H1 (cell line): Measurements from ENCODE around the gene QSER1. TPM values are rescaled to one million over a fixed set of nuclear protein-coding genes. Genes with fewer than 3 reads are reported as not detected.

Source experiments
- CTCF ChIA-PET: fragments of 300-600 bp; sonication (Branson Sonifier 250); formaldehyde crosslinking; loops from one replicate; lab custom pipeline; 2021; ENCODE audit not compliant: partially characterized antibody; lab: Charles Lee
- POLR2A ChIA-PET: fragments of 300-600 bp; sonication (Branson Sonifier 250); formaldehyde crosslinking; loops from one replicate; lab custom pipeline; 2021; ENCODE audit warnings: inconsistent platforms; ENCODE audit not compliant: partially characterized antibody; lab: Charles Lee
- DNase-seq, 2 experiments: peaks; one replicate each; pipeline versions ENCODE4 v3.0.0 to v3.0.0-alpha.2; 2010 to 2022; ENCODE audit warnings: low spot score in 2 of 2, low read depth in 1 of 2, mixed read lengths in 1 of 2
- FAIRE-seq: peaks from 2 replicates; lab custom pipeline; 2011; peaks lifted over from hg19 to GRCh38; lab: Jason Lieb, UNC
- H2AFZ ChIP-seq: 2 replicates; pipeline ENCODE4 v1.8.1; 2012; ENCODE audit warnings: low read length, inconsistent platforms
- H2AK5ac ChIP-seq: 2 replicates; pipeline ENCODE4 v1.6.1; 2013; ENCODE audit warnings: low read depth, low read length
- H2BK120ac ChIP-seq: replicated peaks from 2 replicates; pipeline ENCODE3; 2013; ENCODE audit warnings: low read depth, low read length, inconsistent platforms
- H2BK12ac ChIP-seq: 2 replicates; pipeline ENCODE4 v1.6.1; 2013; ENCODE audit warnings: low read depth, low read length
- H2BK15ac ChIP-seq: 2 replicates; pipeline ENCODE4 v1.6.1; 2013; ENCODE audit warnings: low read length
- H2BK20ac ChIP-seq: 2 replicates; pipeline ENCODE4 v1.6.1; 2013; ENCODE audit warnings: low read length
- H2BK5ac ChIP-seq: 2 replicates; pipeline ENCODE4 v1.6.1; 2013; ENCODE audit warnings: low read depth, low read length
- H3K14ac ChIP-seq: 2 replicates; pipeline ENCODE4 v1.6.1; 2013; ENCODE audit warnings: inconsistent platforms; ENCODE audit not compliant: insufficient read length
- H3K18ac ChIP-seq: 2 replicates; pipeline ENCODE4 v1.6.1; 2013; ENCODE audit warnings: low read length; ENCODE audit errors: extremely low read depth
- H3K23ac ChIP-seq: 2 replicates; pipeline ENCODE4 v1.6.1; 2013; ENCODE audit warnings: inconsistent platforms; ENCODE audit not compliant: insufficient read length
- H3K23me2 ChIP-seq: 2 replicates; pipeline ENCODE4 v1.6.1; 2013; ENCODE audit warnings: low read depth, low read length
- H3K27ac ChIP-seq: 2 replicates; pipeline ENCODE4 v1.6.1; 2011; ENCODE audit warnings: low read depth, low read length, inconsistent platforms
- H3K27me3 ChIP-seq, 4 experiments: replicated peaks in 1 of 4; 1 replicate in 1 of 4; 2 replicates in 3 of 4; pipeline versions ENCODE4 v1.6.1 to v1.8.1; 2011 to 2013; ENCODE audit warnings: low read length in 3 of 4, mild to moderate bottlenecking in 3 of 4, inconsistent platforms in 2 of 4, mixed read lengths in 2 of 4, moderate library complexity in 1 of 4; ENCODE audit not compliant: control insufficient read depth in 3 of 4, insufficient read depth in 3 of 4; ENCODE audit errors: extremely low read depth in 1 of 4
- H3K36me3 ChIP-seq, 4 experiments: 2 replicates each; pipeline versions ENCODE4 v1.6.1 to v1.8.1; 2011 to 2013; ENCODE audit warnings: mild to moderate bottlenecking in 4 of 4, low read length in 3 of 4, moderate library complexity in 2 of 4, control low read depth in 1 of 4, inconsistent platforms in 1 of 4; ENCODE audit not compliant: insufficient read depth in 4 of 4, control insufficient read depth in 2 of 4
- H3K4ac ChIP-seq: replicated peaks from 2 replicates; pipeline ENCODE3; 2013; ENCODE audit warnings: low read length, low read depth, mixed read lengths, inconsistent platforms; ENCODE audit not compliant: insufficient read length
- H3K4me1 ChIP-seq, 4 experiments: replicated peaks in 1 of 4; 1 replicate in 1 of 4; 2 replicates in 3 of 4; pipeline versions ENCODE4 v1.6.1 to v1.8.1; 2011 to 2013; ENCODE audit warnings: low read length in 3 of 4, inconsistent platforms in 2 of 4, mixed read lengths in 1 of 4; ENCODE audit not compliant: insufficient read depth in 4 of 4, control insufficient read depth in 3 of 4
- H3K4me2 ChIP-seq, 2 experiments: 2 replicates each; pipeline versions ENCODE4 v1.6.1 to v1.8.1; 2011 to 2013; ENCODE audit warnings: low read depth in 2 of 2, low read length in 2 of 2, control low read depth in 1 of 2, inconsistent platforms in 1 of 2, mild to moderate bottlenecking in 1 of 2; ENCODE audit not compliant: insufficient read depth in 1 of 2
- H3K4me3 ChIP-seq, 4 experiments: fragments of 200-600, 300-600 bp in 1 of 4; sonication (generic), shearing (Covaris generic), sonication (Bioruptor Twin) in 1 of 4; 2 replicates each; pipeline versions ENCODE4 v1.5.1 to v1.8.1; 2011 to 2016; ENCODE audit warnings: low read length in 4 of 4, low read depth in 3 of 4, control low read depth in 2 of 4, inconsistent platforms in 2 of 4, mild to moderate bottlenecking in 2 of 4, mixed read lengths in 1 of 4, moderate library complexity in 1 of 4; ENCODE audit not compliant: insufficient read depth in 2 of 4; ENCODE audit errors: extremely low read depth in 1 of 4
- H3K56ac ChIP-seq: replicated peaks from 2 replicates; pipeline ENCODE3; 2013; ENCODE audit warnings: low read depth, mild to moderate bottlenecking, mixed read lengths, low read length, inconsistent platforms; ENCODE audit not compliant: insufficient read length
- H3K79me1 ChIP-seq: 2 replicates; pipeline ENCODE4 v1.6.1; 2013; ENCODE audit warnings: low read depth, low read length, control low read depth
- H3K79me2 ChIP-seq, 2 experiments: 2 replicates each; pipeline versions ENCODE4 v1.6.1 to v1.8.1; 2012 to 2013; ENCODE audit warnings: low read length in 2 of 2, mild to moderate bottlenecking in 2 of 2, inconsistent platforms in 1 of 2; ENCODE audit not compliant: insufficient read depth in 2 of 2, control insufficient read depth in 1 of 2
- H3K9ac ChIP-seq, 4 experiments: replicated peaks in 1 of 4; 1 replicate in 1 of 4; 2 replicates in 3 of 4; pipeline versions ENCODE4 v1.6.1 to v1.8.1; 2011 to 2013; ENCODE audit warnings: low read depth in 3 of 4, low read length in 3 of 4, control low read depth in 2 of 4, mild to moderate bottlenecking in 2 of 4, moderate library complexity in 2 of 4, inconsistent platforms in 1 of 4; ENCODE audit errors: extremely low read depth in 1 of 4
- H3K9me3 ChIP-seq, 2 experiments: 2 replicates each; pipeline versions ENCODE4 v1.6.1 to v1.8.1; 2012 to 2013; ENCODE audit warnings: mild to moderate bottlenecking in 2 of 2, moderate library complexity in 2 of 2, control low read depth in 1 of 2, inconsistent platforms in 1 of 2, low read depth in 1 of 2, low read length in 1 of 2, mixed read lengths in 1 of 2; ENCODE audit not compliant: insufficient read depth in 2 of 2
- H4K20me1 ChIP-seq, 2 experiments: replicated peaks in 1 of 2; 2 replicates each; pipeline versions ENCODE3 to v1.8.1; 2011 to 2013; ENCODE audit warnings: inconsistent platforms in 2 of 2, low read length in 2 of 2, mild to moderate bottlenecking in 1 of 2; ENCODE audit not compliant: insufficient read depth in 2 of 2, control insufficient read depth in 1 of 2
- H4K5ac ChIP-seq: 2 replicates; pipeline ENCODE4 v1.6.1; 2013; ENCODE audit warnings: low read length, low read depth, mixed read lengths, inconsistent platforms; ENCODE audit not compliant: insufficient read length
- H4K8ac ChIP-seq: 2 replicates; pipeline ENCODE4 v1.8.0; 2013; ENCODE audit warnings: mild to moderate bottlenecking, moderate library complexity, low read length, inconsistent platforms; ENCODE audit not compliant: insufficient read depth; ENCODE audit errors: extremely low read depth
- H4K91ac ChIP-seq: replicated peaks from 2 replicates; pipeline ENCODE3; 2013; ENCODE audit warnings: low read length, mixed read lengths, inconsistent platforms; ENCODE audit not compliant: insufficient read length
- CHD2 ChIP-seq: IDR thresholded peaks from 2 replicates; pipeline ENCODE4 v1.6.1; 2012; ENCODE audit warnings: low read length, improper control_type of control experiment
- PHF8 ChIP-seq: fragments of 200-600 bp; sonication (generic); conservative IDR thresholded peaks from 2 replicates; pipeline ENCODE4 v1.7.1; 2012; ENCODE audit warnings: low read depth, mild to moderate bottlenecking, inconsistent platforms, low read length, moderate library complexity
- POU5F1 ChIP-seq: IDR thresholded peaks from 2 replicates; pipeline ENCODE4 v1.6.1; 2011; ENCODE audit warnings: low read depth, mild to moderate bottlenecking, low read length, moderate library complexity
- RBBP5 ChIP-seq: IDR thresholded peaks from 2 replicates; pipeline ENCODE4 v1.7.1; 2012; ENCODE audit warnings: low read depth, mild to moderate bottlenecking, inconsistent platforms, low read length, moderate library complexity, borderline replicate concordance
- TAF1 ChIP-seq: IDR thresholded peaks from 2 replicates; pipeline ENCODE4 v1.6.1; 2011; ENCODE audit warnings: mild to moderate bottlenecking, low read depth, low read length
- TCF12 ChIP-seq: IDR thresholded peaks from 2 replicates; pipeline ENCODE4 v1.6.1; 2011; ENCODE audit warnings: low read depth, mild to moderate bottlenecking, low read length
- TEAD4 ChIP-seq: IDR thresholded peaks from 2 replicates; pipeline ENCODE4 v1.6.1; 2012; ENCODE audit warnings: low read depth, low read length, inconsistent platforms, mixed read lengths
- WGBS, 2 experiments: shearing (Covaris generic) in 1 of 2; methylation state at CpG; one replicate each; pipeline versions ENCODE4 v1.1.6 to v1.1.7; 2013 to 2015; ENCODE audit warnings: low lambda C conversion rate in 2 of 2, mixed read lengths in 2 of 2, inconsistent platforms in 1 of 2, low coverage in 1 of 2, missing lambda C conversion rate in 1 of 2; ENCODE audit not compliant: insufficient replicate concordance in 2 of 2, insufficient coverage in 1 of 2, insufficient read length in 1 of 2; ENCODE audit errors: extremely low coverage in 1 of 2, missing lambda C conversion rate in 1 of 2; 5-methylcytosine and 5-hydroxymethylcytosine counted together
- polyA plus RNA-seq, 7 experiments: library from polyadenylated mRNA; depleted of rRNA in 3 of 7; stranded (reverse) in 5 of 7; unstranded in 2 of 7; fragments of >200 nt in 5 of 7; fragments of 200-250 nt in 2 of 7; gene quantifications; 1 replicate in 5 of 7; 2 replicates in 1 of 7; 4 replicates in 1 of 7; pipeline versions ENCODE4 v1.2.1 to v1.2.3, GENCODE V29; 2011 to 2013; ENCODE audit warnings: missing spikeins in 2 of 7, mixed read lengths in 2 of 7
- total RNA-seq: library from RNA; stranded (reverse); fragmentation: NEBNext Ultra II Directional; extraction: Animal tissue kit (Norgen Biotek cat#: 25700); gene quantifications from 2 replicates; pipeline ENCODE4 v1.2.1, GENCODE V29; 2021
- TF ChIP-seq, protein P1 (sequence below): IDR thresholded peaks from 2 replicates; pipeline ENCODE4 v1.6.1; 2011; ENCODE audit warnings: low read depth, mild to moderate bottlenecking, low read length; ENCODE audit not compliant: insufficient read depth
- TF ChIP-seq, protein P2 (sequence below): IDR thresholded peaks from 2 replicates; pipeline ENCODE4 v1.6.1; 2011; ENCODE audit warnings: low read length, improper control_type of control experiment

Gene QSER1
- total and polyA plus RNA-seq, 2 of the 8 experiments (the other 6 are each of a cell fraction or from before 2014, with no cell fraction given): 29.3 to 117 TPM

DNA sequence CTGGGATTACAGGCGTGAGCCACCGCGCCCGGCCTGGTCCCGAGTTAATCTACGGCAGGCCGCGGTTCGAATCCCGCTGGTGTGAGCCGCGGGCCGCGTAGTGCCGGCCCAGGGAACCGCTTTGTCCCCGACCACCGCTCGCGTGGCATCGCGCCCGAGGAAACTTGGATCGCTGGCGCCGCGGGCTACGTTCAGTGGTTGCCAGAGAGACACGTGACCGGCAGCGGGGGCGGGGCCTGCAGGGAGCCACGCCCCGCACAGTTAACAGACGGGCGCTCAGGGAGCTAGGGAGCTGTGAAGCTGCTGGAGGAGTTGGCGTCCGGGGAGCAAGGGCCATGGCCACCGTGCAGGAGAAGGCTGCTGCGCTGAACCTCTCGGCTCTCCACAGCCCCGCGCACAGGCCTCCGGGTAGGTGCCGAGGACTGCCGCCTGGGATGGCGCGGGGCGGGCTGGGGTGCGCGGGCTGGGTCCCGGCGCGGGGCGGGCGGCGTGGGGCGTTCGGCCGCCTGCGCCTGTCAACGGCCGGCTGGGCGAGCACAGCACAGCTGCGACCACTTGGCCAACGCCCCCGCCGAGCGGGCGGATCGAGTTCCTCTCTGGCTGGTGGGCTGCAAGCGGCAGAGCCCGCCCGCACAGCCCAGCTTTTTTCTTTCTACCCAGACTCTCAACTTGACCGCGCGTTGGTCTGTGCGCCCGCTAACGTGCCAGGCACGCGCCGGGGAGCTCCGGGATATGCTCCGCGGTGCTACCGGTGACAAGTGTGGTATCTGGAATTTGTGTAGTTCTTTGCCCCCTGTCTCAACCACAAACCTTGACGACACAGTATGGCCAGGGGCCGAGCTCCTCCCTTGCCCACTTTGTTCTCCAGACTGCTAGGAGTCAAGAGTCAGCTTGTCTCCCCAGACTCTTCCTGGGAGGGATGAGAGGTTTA, 123.3 kb downstream of the QSER1 start, which contains the start of gene DEPDC7:
Gene DEPDC7, plus strand, starts transcription at position 258 of the 931 bp plus-strand sequence. Its CDS starts 78 bp downstream, at position 336.
- Histone ChIP-seq H4K8ac (peak within 1 kb of the TSS; percentile 85), H3K27me3 (peaks cover 0 to 12% (median 5%) of the 10 kb centered on the region in 4 experiments; a peak in 4 of 7 replicates), H3K14ac (no peak within 1 kb of the TSS), H3K27ac (no peak within 1 kb of the TSS), H3K9ac (peak within 1 kb of the TSS in 2 of 4 experiments; percentile 48 to 56; a peak in 5 of 7 replicates), H3K4me2 (peak within 1 kb of the TSS; percentile 81 to 90), H2BK15ac (no peak within 1 kb of the TSS), H2BK12ac (no peak within 1 kb of the TSS), H3K4me3 (peak within 1 kb of the TSS; percentile 49 to 70 (median 66)), H3K79me1 (no peaks in the 10 kb centered on the region), H4K91ac (peak within 1 kb of the TSS; percentile 10), H4K5ac (no peak within 1 kb of the TSS), H3K56ac (peak within 1 kb of the TSS; percentile 30), H3K36me3 (no peaks in the 10 kb centered on the region), H2BK5ac (0 out of 2 replicates have a peak within 1 kb of the TSS, but pooled peaks have one; percentile 23), H2BK120ac (no peak within 1 kb of the TSS), H3K4ac (no peak within 1 kb of the TSS), H3K4me1 (peaks cover 3 to 6% (median 3%) of the 10 kb centered on the region in 4 experiments; a peak in 6 of 7 replicates), H2BK20ac (no peak within 1 kb of the TSS), H3K18ac (no peak within 1 kb of the TSS; the same call in 1 of the 2 replicates), H2AFZ (peak within 1 kb of the TSS; percentile 81), H4K20me1 (no peaks in the 10 kb centered on the region), H2AK5ac (no peak within 1 kb of the TSS), H3K79me2 (no peaks in the 10 kb centered on the region), H3K23ac (no peak within 1 kb of the TSS), H3K9me3 (no peaks in the 10 kb centered on the region), H3K23me2 (peaks cover 5% of the 10 kb centered on the region)
- DNase-seq (peak; percentile 76 to 96), FAIRE-seq (no peak)
- ChIA-PET CTCF (interaction anchor here (0.6 to 2.4 kb wide), 7 partner anchors 10 to 56 kb away, joined by 3 to 13 read pairs (median 4); partner anchors contain the start of gene TCP11L1), POLR2A (interaction anchor here (0.6 to 2.9 kb wide), 16 partner anchors 10 to 705 kb away, joined by 3 to 21 read pairs (median 4); partner anchors contain the start of genes CSTF3 and TCP11L1)
- 8% methylated on average over 53 of the region's 89 CpGs; no CpG with 5 or more reads in 1 of the 2 experiments for WGBS, 2 experiments
- TF ChIP-seq CHD2 (no peak), TCF12 (no peak), RBBP5 (no peak; the same call in 1 of the 2 replicates), PHF8 (peak; percentile 52; the same call in 1 of the 2 replicates), TEAD4 (no peak), TAF1 (peak; percentile 51), POU5F1 (no peak)
- TF ChIP-seq, protein P1, sequence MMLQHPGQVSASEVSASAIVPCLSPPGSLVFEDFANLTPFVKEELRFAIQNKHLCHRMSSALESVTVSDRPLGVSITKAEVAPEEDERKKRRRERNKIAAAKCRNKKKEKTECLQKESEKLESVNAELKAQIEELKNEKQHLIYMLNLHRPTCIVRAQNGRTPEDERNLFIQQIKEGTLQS: peak; percentile 74; the same call in 1 of the 2 replicates
- TF ChIP-seq, protein P2, sequence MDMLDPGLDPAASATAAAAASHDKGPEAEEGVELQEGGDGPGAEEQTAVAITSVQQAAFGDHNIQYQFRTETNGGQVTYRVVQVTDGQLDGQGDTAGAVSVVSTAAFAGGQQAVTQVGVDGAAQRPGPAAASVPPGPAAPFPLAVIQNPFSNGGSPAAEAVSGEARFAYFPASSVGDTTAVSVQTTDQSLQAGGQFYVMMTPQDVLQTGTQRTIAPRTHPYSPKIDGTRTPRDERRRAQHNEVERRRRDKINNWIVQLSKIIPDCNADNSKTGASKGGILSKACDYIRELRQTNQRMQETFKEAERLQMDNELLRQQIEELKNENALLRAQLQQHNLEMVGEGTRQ: peak; percentile 92
